ENCODE results near the gene FGF14.

Gene FGF14

GRCh38 chr13:101703838-101704237 is 698.0 kb downstream of the FGF14 start:
- H3K36me3 Mint-ChIP-seq (ENCODE audit: low read depth) = no peaks in the 10 kb centered on the region
- H3K27me3 Mint-ChIP-seq (ENCODE audit: low read depth) = no peaks in the 10 kb centered on the region
- H3K4me1 Mint-ChIP-seq = no peaks in the 10 kb centered on the region
- H3K9me3 Mint-ChIP-seq = no peaks in the 10 kb centered on the region
- no peak overlapping the region for H3K27ac Mint-ChIP-seq
- no peak overlapping the region for H3K4me3 Mint-ChIP-seq
- no peak for TF ChIP-seq CTCF (IDR thresholded peaks at IDR 0.05; ENCODE audit: unreplicated experiment in 3 of 3)

GRCh38 chr13:101703081-101703480 is 698.8 kb downstream of the FGF14 start:
- TF ChIP-seq CTCF (IDR thresholded peaks at IDR 0.05; ENCODE audit: unreplicated experiment in 3 of 3) = no peak
- Mint-ChIP-seq H3K27ac (no peak overlapping the region), H3K9me3 (no peaks in the 10 kb centered on the region), H3K4me3 (no peak overlapping the region), H3K4me1 (no peaks in the 10 kb centered on the region), H3K36me3 (ENCODE audit: low read depth) (no peaks in the 10 kb centered on the region), H3K27me3 (ENCODE audit: low read depth) (no peaks in the 10 kb centered on the region)

GRCh38 chr13:101700598-101700997 is 701.2 kb downstream of the FGF14 start:
- no peaks in the 10 kb centered on the region for H3K4me1 Mint-ChIP-seq
- H3K27ac Mint-ChIP-seq = no peak overlapping the region
- H3K4me3 Mint-ChIP-seq = no peak overlapping the region
- no peaks in the 10 kb centered on the region for H3K27me3 Mint-ChIP-seq (ENCODE audit: low read depth)
- no peaks in the 10 kb centered on the region for H3K36me3 Mint-ChIP-seq (ENCODE audit: low read depth)
- H3K9me3 Mint-ChIP-seq = no peaks in the 10 kb centered on the region
- no peak for TF ChIP-seq CTCF (IDR thresholded peaks at IDR 0.05; ENCODE audit: unreplicated experiment in 3 of 3)

- H3K27me3 Mint-ChIP-seq (ENCODE audit: low read depth) = no peaks in the 10 kb centered on the region
- no peaks in the 10 kb centered on the region for H3K36me3 Mint-ChIP-seq (ENCODE audit: low read depth)
- H3K4me1 Mint-ChIP-seq = no peaks in the 10 kb centered on the region
- no peak overlapping the region for H3K4me3 Mint-ChIP-seq
- no peaks in the 10 kb centered on the region for H3K9me3 Mint-ChIP-seq
- no peak overlapping the region for H3K27ac Mint-ChIP-seq
- no peak for TF ChIP-seq CTCF (IDR thresholded peaks at IDR 0.05; ENCODE audit: unreplicated experiment in 3 of 3)
Measured at GRCh38 chr13:101698400-101698799, 703.4 kb downstream of the FGF14 start.

GRCh38 chr13:101697745-101698144 is 704.1 kb downstream of the FGF14 start:
- Mint-ChIP-seq H3K36me3 (ENCODE audit: low read depth) (no peaks in the 10 kb centered on the region), H3K4me1 (no peaks in the 10 kb centered on the region), H3K27me3 (ENCODE audit: low read depth) (no peaks in the 10 kb centered on the region), H3K4me3 (no peak overlapping the region), H3K9me3 (no peaks in the 10 kb centered on the region), H3K27ac (no peak overlapping the region)
- no peak for TF ChIP-seq CTCF (IDR thresholded peaks at IDR 0.05; ENCODE audit: unreplicated experiment in 3 of 3)

GRCh38 chr13:101695870-101696516 is 705.9 kb downstream of the FGF14 start:
- H3K27me3 Mint-ChIP-seq (ENCODE audit: low read depth) = no peaks in the 10 kb centered on the region
- H3K4me3 Mint-ChIP-seq = no peak overlapping the region
- no peak for TF ChIP-seq CTCF (IDR thresholded peaks at IDR 0.05; ENCODE audit: unreplicated experiment in 3 of 3)
- no peak overlapping the region for H3K27ac Mint-ChIP-seq
- H3K36me3 Mint-ChIP-seq (ENCODE audit: low read depth) = no peaks in the 10 kb centered on the region
- H3K9me3 Mint-ChIP-seq = no peaks in the 10 kb centered on the region
- no peaks in the 10 kb centered on the region for H3K4me1 Mint-ChIP-seq

All from nephron (organoid).